GM23338 (cell line): ENCODE data around the gene NGLY1.

Source experiments
- CREB1 ChIP-seq: fragments of 250-450 bp; sonication (Bioruptor Pico); IDR thresholded peaks from 2 replicates; pipeline ENCODE4 v1.5.0; 2020; ENCODE audit warnings: low read depth, mild to moderate bottlenecking, moderate library complexity
- ETS1 ChIP-seq: IDR thresholded peaks from 2 replicates; pipeline ENCODE4 v1.6.1; 2016; ENCODE audit warnings: antibody characterized with exemption
- EZH2 ChIP-seq: fragments of 200-600 bp; sonication (generic); IDR thresholded peaks from one replicate; pipeline ENCODE4 v1.8.0; 2017; ENCODE audit warnings: antibody characterized with exemption, mild to moderate bottlenecking, low read depth; ENCODE audit not compliant: unreplicated experiment
- EZH2phosphoT487 ChIP-seq: fragments of 200-600 bp; sonication (generic); IDR thresholded peaks from one replicate; pipeline ENCODE4 v1.8.1; 2018; ENCODE audit warnings: antibody characterized with exemption; ENCODE audit not compliant: unreplicated experiment
- JUNB ChIP-seq: IDR thresholded peaks from one replicate; pipeline ENCODE4 v1.6.1; 2016; ENCODE audit warnings: antibody characterized with exemption; ENCODE audit not compliant: unreplicated experiment
- NANOG ChIP-seq: IDR thresholded peaks from 2 replicates; pipeline ENCODE4 v1.6.1; 2016; ENCODE audit warnings: antibody characterized with exemption, borderline replicate concordance
- POLR2AphosphoS5 ChIP-seq: IDR thresholded peaks from 2 replicates; pipeline ENCODE4 v1.6.1; 2016; ENCODE audit warnings: antibody characterized with exemption, low read depth
- STAT1 ChIP-seq: IDR thresholded peaks from one replicate; pipeline ENCODE4 v1.6.1; 2016; ENCODE audit warnings: antibody characterized with exemption; ENCODE audit not compliant: unreplicated experiment
- ZNF114 ChIP-seq: fragments of 250-450 bp; sonication (Bioruptor Pico); IDR thresholded peaks from 2 replicates; pipeline ENCODE4 v1.5.0; 2020; ENCODE audit warnings: mild to moderate bottlenecking, moderate library complexity
- ZNF331 ChIP-seq: fragments of 250-450 bp; sonication (Bioruptor Pico); IDR thresholded peaks from 2 replicates; pipeline ENCODE4 v1.5.0; 2020; ENCODE audit warnings: low read depth, mild to moderate bottlenecking, moderate library complexity
- TF ChIP-seq, protein P1 (sequence below), 2 experiments: fragments of 200-600 bp in 1 of 2; sonication (generic) in 1 of 2; conservative IDR thresholded peaks; 2 replicates each; pipeline versions ENCODE4 v1.5.1 to v1.6.1; 2016 to 2017; ENCODE audit warnings: antibody characterized with exemption in 2 of 2, low read depth in 2 of 2, mild to moderate bottlenecking in 2 of 2, moderate library complexity in 1 of 2
- TF ChIP-seq, protein P2 (sequence below): IDR thresholded peaks from one replicate; pipeline ENCODE4 v1.6.1; 2018; ENCODE audit warnings: antibody characterized with exemption; ENCODE audit not compliant: unreplicated experiment
- TF ChIP-seq, protein P3 (sequence below): fragments of 250-450 bp; sonication (Bioruptor Pico); IDR thresholded peaks from 2 replicates; pipeline ENCODE4 v1.5.0; 2020; ENCODE audit warnings: mild to moderate bottlenecking, moderate library complexity

- TF ChIP-seq, protein P1, sequence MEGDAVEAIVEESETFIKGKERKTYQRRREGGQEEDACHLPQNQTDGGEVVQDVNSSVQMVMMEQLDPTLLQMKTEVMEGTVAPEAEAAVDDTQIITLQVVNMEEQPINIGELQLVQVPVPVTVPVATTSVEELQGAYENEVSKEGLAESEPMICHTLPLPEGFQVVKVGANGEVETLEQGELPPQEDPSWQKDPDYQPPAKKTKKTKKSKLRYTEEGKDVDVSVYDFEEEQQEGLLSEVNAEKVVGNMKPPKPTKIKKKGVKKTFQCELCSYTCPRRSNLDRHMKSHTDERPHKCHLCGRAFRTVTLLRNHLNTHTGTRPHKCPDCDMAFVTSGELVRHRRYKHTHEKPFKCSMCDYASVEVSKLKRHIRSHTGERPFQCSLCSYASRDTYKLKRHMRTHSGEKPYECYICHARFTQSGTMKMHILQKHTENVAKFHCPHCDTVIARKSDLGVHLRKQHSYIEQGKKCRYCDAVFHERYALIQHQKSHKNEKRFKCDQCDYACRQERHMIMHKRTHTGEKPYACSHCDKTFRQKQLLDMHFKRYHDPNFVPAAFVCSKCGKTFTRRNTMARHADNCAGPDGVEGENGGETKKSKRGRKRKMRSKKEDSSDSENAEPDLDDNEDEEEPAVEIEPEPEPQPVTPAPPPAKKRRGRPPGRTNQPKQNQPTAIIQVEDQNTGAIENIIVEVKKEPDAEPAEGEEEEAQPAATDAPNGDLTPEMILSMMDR (conservative IDR thresholded peaks at IDR 0.05; ENCODE audit: low read depth in 2 of 2) = peak in 1 of 2 experiments; percentile 27; a peak in 1 of 4 replicates
- TF ChIP-seq POLR2AphosphoS5 (no peak), JUNB (no peak), STAT1 (no peak), EZH2phosphoT487 (no peak), ZNF114 (CRISPR knock-in tag) (no peak), EZH2 (no peak), CREB1 (CRISPR knock-in tag) (no peak), ZNF331 (CRISPR knock-in tag) (no peak), NANOG (no peak), ETS1 (no peak)
- TF ChIP-seq, protein P2, sequence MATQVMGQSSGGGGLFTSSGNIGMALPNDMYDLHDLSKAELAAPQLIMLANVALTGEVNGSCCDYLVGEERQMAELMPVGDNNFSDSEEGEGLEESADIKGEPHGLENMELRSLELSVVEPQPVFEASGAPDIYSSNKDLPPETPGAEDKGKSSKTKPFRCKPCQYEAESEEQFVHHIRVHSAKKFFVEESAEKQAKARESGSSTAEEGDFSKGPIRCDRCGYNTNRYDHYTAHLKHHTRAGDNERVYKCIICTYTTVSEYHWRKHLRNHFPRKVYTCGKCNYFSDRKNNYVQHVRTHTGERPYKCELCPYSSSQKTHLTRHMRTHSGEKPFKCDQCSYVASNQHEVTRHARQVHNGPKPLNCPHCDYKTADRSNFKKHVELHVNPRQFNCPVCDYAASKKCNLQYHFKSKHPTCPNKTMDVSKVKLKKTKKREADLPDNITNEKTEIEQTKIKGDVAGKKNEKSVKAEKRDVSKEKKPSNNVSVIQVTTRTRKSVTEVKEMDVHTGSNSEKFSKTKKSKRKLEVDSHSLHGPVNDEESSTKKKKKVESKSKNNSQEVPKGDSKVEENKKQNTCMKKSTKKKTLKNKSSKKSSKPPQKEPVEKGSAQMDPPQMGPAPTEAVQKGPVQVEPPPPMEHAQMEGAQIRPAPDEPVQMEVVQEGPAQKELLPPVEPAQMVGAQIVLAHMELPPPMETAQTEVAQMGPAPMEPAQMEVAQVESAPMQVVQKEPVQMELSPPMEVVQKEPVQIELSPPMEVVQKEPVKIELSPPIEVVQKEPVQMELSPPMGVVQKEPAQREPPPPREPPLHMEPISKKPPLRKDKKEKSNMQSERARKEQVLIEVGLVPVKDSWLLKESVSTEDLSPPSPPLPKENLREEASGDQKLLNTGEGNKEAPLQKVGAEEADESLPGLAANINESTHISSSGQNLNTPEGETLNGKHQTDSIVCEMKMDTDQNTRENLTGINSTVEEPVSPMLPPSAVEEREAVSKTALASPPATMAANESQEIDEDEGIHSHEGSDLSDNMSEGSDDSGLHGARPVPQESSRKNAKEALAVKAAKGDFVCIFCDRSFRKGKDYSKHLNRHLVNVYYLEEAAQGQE = no peak
- TF ChIP-seq, protein P3, sequence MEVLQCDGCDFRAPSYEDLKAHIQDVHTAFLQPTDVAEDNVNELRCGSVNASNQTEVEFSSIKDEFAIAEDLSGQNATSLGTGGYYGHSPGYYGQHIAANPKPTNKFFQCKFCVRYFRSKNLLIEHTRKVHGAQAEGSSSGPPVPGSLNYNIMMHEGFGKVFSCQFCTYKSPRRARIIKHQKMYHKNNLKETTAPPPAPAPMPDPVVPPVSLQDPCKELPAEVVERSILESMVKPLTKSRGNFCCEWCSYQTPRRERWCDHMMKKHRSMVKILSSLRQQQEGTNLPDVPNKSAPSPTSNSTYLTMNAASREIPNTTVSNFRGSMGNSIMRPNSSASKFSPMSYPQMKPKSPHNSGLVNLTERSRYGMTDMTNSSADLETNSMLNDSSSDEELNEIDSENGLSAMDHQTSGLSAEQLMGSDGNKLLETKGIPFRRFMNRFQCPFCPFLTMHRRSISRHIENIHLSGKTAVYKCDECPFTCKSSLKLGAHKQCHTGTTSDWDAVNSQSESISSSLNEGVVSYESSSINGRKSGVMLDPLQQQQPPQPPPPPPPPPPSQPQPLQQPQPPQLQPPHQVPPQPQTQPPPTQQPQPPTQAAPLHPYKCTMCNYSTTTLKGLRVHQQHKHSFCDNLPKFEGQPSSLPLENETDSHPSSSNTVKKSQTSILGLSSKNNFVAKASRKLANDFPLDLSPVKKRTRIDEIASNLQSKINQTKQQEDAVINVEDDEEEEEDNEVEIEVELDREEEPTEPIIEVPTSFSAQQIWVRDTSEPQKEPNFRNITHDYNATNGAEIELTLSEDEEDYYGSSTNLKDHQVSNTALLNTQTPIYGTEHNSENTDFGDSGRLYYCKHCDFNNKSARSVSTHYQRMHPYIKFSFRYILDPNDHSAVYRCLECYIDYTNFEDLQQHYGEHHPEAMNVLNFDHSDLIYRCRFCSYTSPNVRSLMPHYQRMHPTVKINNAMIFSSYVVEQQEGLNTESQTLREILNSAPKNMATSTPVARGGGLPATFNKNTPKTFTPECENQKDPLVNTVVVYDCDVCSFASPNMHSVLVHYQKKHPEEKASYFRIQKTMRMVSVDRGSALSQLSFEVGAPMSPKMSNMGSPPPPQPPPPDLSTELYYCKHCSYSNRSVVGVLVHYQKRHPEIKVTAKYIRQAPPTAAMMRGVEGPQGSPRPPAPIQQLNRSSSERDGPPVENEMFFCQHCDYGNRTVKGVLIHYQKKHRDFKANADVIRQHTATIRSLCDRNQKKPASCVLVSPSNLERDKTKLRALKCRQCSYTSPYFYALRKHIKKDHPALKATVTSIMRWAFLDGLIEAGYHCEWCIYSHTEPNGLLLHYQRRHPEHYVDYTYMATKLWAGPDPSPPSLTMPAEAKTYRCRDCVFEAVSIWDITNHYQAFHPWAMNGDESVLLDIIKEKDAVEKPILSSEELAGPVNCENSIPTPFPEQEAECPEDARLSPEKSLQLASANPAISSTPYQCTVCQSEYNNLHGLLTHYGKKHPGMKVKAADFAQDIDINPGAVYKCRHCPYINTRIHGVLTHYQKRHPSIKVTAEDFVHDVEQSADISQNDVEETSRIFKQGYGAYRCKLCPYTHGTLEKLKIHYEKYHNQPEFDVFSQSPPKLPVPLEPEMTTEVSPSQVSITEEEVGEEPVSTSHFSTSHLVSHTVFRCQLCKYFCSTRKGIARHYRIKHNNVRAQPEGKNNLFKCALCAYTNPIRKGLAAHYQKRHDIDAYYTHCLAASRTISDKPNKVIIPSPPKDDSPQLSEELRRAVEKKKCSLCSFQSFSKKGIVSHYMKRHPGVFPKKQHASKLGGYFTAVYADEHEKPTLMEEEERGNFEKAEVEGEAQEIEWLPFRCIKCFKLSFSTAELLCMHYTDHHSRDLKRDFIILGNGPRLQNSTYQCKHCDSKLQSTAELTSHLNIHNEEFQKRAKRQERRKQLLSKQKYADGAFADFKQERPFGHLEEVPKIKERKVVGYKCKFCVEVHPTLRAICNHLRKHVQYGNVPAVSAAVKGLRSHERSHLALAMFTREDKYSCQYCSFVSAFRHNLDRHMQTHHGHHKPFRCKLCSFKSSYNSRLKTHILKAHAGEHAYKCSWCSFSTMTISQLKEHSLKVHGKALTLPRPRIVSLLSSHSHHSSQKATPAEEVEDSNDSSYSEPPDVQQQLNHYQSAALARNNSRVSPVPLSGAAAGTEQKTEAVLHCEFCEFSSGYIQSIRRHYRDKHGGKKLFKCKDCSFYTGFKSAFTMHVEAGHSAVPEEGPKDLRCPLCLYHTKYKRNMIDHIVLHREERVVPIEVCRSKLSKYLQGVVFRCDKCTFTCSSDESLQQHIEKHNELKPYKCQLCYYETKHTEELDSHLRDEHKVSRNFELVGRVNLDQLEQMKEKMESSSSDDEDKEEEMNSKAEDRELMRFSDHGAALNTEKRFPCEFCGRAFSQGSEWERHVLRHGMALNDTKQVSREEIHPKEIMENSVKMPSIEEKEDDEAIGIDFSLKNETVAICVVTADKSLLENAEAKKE (CRISPR knock-in tag) = no peak
These were observed 96.5 kb downstream of the NGLY1 start for GRCh38 chr3:25686766-25687165.
